ENCODE results near the gene ZNF382. TPM values are rescaled to one million over a fixed set of nuclear protein-coding genes. Genes with fewer than 3 reads are reported as not detected.

The ZNF382 gene
- total and polyA plus RNA-seq, 10 of the 15 experiments (the other 5 are each of a cell fraction or from before 2014, with no cell fraction given), result 0.02 to 0.74 (median 0.55) TPM

DNA sequence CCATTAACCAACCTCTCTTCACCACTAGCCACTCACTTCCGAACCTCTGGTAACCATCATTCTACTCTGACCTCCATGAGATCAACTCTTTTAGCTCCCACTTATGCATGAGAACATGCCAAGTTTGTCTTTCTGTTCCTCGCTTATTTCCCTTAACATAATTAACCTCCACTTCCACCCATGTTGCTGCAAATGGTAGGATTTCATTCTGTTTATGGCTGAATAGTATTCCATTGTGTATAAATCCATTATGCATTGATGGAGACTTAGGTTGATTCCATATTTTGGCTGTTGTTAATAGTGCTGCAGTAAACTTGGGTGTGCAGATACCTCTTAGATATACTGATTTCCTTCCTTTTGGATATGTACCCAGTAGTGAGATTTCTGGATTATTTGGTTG, 30.2 kb downstream of the ZNF382 start:
- H2AFZ ChIP-seq (ENCODE audit: control insufficient read depth, low read depth, low read length), result no peak overlapping the region
- RAD21 ChIA-PET (ENCODE audit: unreplicated experiment), result no interaction called here
- H3K36me3 ChIP-seq (ENCODE audit: control insufficient read depth in 2 of 2, insufficient read depth in 2 of 2, low read length in 1 of 2), result no peaks in the 10 kb centered on the region
- H3K9ac ChIP-seq (ENCODE audit: control insufficient read depth, insufficient read depth, low read length), result no peak overlapping the region
- no peak overlapping the region for H3K4me2 ChIP-seq (ENCODE audit: control insufficient read depth, insufficient read depth)
- CTCF ChIA-PET, result no interaction called here
- WGBS (ENCODE audit: insufficient coverage, insufficient replicate concordance, low lambda C conversion rate, missing lambda C conversion rate), result 95% methylated on average over 2 of the region's 2 CpGs
- H4K20me1 ChIP-seq (ENCODE audit: control insufficient read depth, insufficient read depth), result no peaks in the 10 kb centered on the region
- no peaks in the 10 kb centered on the region for H3K27me3 ChIP-seq (replicated peaks in 1 of 2; ENCODE audit: control insufficient read depth in 2 of 2, insufficient read depth in 2 of 2, low read length in 1 of 2)
- in situ Hi-C loops (cut with MboI) (no loop called here), intact Hi-C loops (cut with micrococcal nuclease; ENCODE audit: unreplicated experiment) (no loop called here)
- H3K4me1 ChIP-seq (ENCODE audit: control insufficient read depth, insufficient read depth, low read length), result no peaks in the 10 kb centered on the region
- FAIRE-seq (no peak), DNase-seq (ENCODE audit: low read depth, low spot score) (no peak), ATAC-seq (no peak)
- H3K27ac ChIP-seq (ENCODE audit: control insufficient read depth, insufficient read depth), result no peak overlapping the region
- H3K79me2 ChIP-seq (ENCODE audit: control insufficient read depth, insufficient read depth, low read length), result no peaks in the 10 kb centered on the region
- SMC1A ChIA-PET (ENCODE audit: uncharacterized antibody, unreplicated experiment), result no interaction called here
- BruUV-seq (replicated peaks), result no TSS peak
- no peak overlapping the region for H3K4me3 ChIP-seq
- no peak for TF ChIP-seq IRF3 (IDR thresholded peaks at IDR 0.05)
- TF ChIP-seq, protein P1, sequence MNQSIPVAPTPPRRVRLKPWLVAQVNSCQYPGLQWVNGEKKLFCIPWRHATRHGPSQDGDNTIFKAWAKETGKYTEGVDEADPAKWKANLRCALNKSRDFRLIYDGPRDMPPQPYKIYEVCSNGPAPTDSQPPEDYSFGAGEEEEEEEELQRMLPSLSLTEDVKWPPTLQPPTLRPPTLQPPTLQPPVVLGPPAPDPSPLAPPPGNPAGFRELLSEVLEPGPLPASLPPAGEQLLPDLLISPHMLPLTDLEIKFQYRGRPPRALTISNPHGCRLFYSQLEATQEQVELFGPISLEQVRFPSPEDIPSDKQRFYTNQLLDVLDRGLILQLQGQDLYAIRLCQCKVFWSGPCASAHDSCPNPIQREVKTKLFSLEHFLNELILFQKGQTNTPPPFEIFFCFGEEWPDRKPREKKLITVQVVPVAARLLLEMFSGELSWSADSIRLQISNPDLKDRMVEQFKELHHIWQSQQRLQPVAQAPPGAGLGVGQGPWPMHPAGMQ (IDR thresholded peaks at IDR 0.05; ENCODE audit: borderline replicate concordance), result no peak
- no peak for TF ChIP-seq EED (IDR thresholded peaks at IDR 0.05; ENCODE audit: low read depth)
- H3K9me3 ChIP-seq (replicated peaks; ENCODE audit: control insufficient read depth, insufficient read depth, low read length), result peaks cover 20% of the 10 kb centered on the region
- POLR2A ChIA-PET, result no interaction called here

- in situ Hi-C loops (cut with MboI), result no loop called here
- CTCF ChIA-PET, result no interaction called here
- TF ChIP-seq EZH2 (IDR thresholded peaks at IDR 0.05; ENCODE audit: borderline replicate concordance, control insufficient read depth, low read depth, low read length) (no peak), SP1 (IDR thresholded peaks at IDR 0.05; ENCODE audit: low read depth, low read length) (no peak), ZNF274 (IDR thresholded peaks at IDR 0.05; ENCODE audit: insufficient read depth, insufficient read length) (peak; percentile 90), NRF1 (conservative IDR thresholded peaks at IDR 0.05; ENCODE audit: low read depth, low read length) (no peak), RCOR1 (conservative IDR thresholded peaks at IDR 0.05; ENCODE audit: low read depth, low read length) (no peak), FOXK2 (IDR thresholded peaks at IDR 0.05) (no peak), CBX5 (IDR thresholded peaks at IDR 0.05; ENCODE audit: low read depth) (peak; percentile 90; the same call in 1 of the 2 replicates), PAX5 (IDR thresholded peaks at IDR 0.05; ENCODE audit: borderline replicate concordance, low read depth, low read length) (no peak), SMC3 (IDR thresholded peaks at IDR 0.05; ENCODE audit: borderline replicate concordance, low read length) (no peak), KDM1A (IDR thresholded peaks at IDR 0.05; ENCODE audit: borderline replicate concordance) (no peak), ZNF622 (IDR thresholded peaks at IDR 0.05) (no peak), NFIC (IDR thresholded peaks at IDR 0.05; ENCODE audit: low read depth, low read length) (no peak), BHLHE40 (IDR thresholded peaks at IDR 0.05; ENCODE audit: borderline replicate concordance in 1 of 2, low read depth in 2 of 2, low read length in 1 of 2) (no peak), ESRRA (IDR thresholded peaks at IDR 0.05; ENCODE audit: low read length) (no peak), ZNF207 (IDR thresholded peaks at IDR 0.05; ENCODE audit: borderline replicate concordance) (no peak)
Observed at GRCh38 chr19:36638862-36639510, 33.9 kb downstream of the ZNF382 start.

More at GRCh38 chr19:36638862-36639510, 33.9 kb downstream of the ZNF382 start:
- Histone ChIP-seq H2AFZ (ENCODE audit: control insufficient read depth, low read depth, low read length) (no peak overlapping the region), H3K27me3 (replicated peaks in 1 of 2; ENCODE audit: control insufficient read depth in 2 of 2, insufficient read depth in 2 of 2, low read length in 1 of 2) (no peaks in the 10 kb centered on the region), H3K4me1 (ENCODE audit: control insufficient read depth, insufficient read depth, low read length) (no peaks in the 10 kb centered on the region), H3K9ac (ENCODE audit: control insufficient read depth, insufficient read depth, low read length) (no peak overlapping the region), H3K27ac (ENCODE audit: control insufficient read depth, insufficient read depth) (no peak overlapping the region), H4K20me1 (ENCODE audit: control insufficient read depth, insufficient read depth) (no peaks in the 10 kb centered on the region), H3K79me2 (ENCODE audit: control insufficient read depth, insufficient read depth, low read length) (no peaks in the 10 kb centered on the region), H3K9me3 (replicated peaks; ENCODE audit: control insufficient read depth, insufficient read depth, low read length) (peaks cover 21% of the 10 kb centered on the region), H3K4me2 (ENCODE audit: control insufficient read depth, insufficient read depth) (no peak overlapping the region), H3K36me3 (ENCODE audit: control insufficient read depth in 2 of 2, insufficient read depth in 2 of 2, low read length in 1 of 2) (no peaks in the 10 kb centered on the region), H3K4me3 (no peak overlapping the region)
- FAIRE-seq, result no peak
- ChIA-PET SMC1A (ENCODE audit: uncharacterized antibody, unreplicated experiment) (interaction anchor here (0.7 kb wide), 1 partner anchor 39 kb away, joined by 3 read pairs; no protein-coding TSS in a partner anchor), POLR2A (no interaction called here), RAD21 (ENCODE audit: unreplicated experiment) (no interaction called here)
- BruUV-seq (replicated peaks), result no TSS peak
- no peak for DNase-seq (ENCODE audit: low read depth, low spot score)
- intact Hi-C loops (cut with micrococcal nuclease; ENCODE audit: unreplicated experiment), result no loop called here
- 95% methylated on average over 5 of the region's 5 CpGs for WGBS (ENCODE audit: insufficient coverage, insufficient replicate concordance, low lambda C conversion rate, missing lambda C conversion rate)
- ATAC-seq, result no peak
